DND-41 (cell line): ENCODE results near the gene PIGA.

Experiments
- ATAC-seq: fragments of 200-7000 bp; cut with Tn5 transposase; 3 replicates; pipeline ENCODE4 v1.9.1; 2021; ENCODE audit warnings: low read depth; ENCODE audit not compliant: insufficient read depth
- DNase-seq: peaks from one replicate; pipeline ENCODE4 v3.0.0-alpha.2; 2020
- H2AFZ ChIP-seq: 2 replicates; pipeline ENCODE4 v1.6.0; 2012; ENCODE audit warnings: low read depth, low read length
- H3K27ac ChIP-seq: 2 replicates; pipeline ENCODE4 v1.5.1; 2012; ENCODE audit warnings: low read length, inconsistent platforms
- H3K27me3 ChIP-seq: fragments of 200-600 bp; sonication (generic); 2 replicates; pipeline ENCODE4 v1.6.0; 2012; ENCODE audit warnings: low read length, mild to moderate bottlenecking, inconsistent platforms; ENCODE audit not compliant: insufficient read depth, poor library complexity
- H3K36me3 ChIP-seq: 2 replicates; pipeline ENCODE4 v1.5.1; 2012; ENCODE audit warnings: low read length, inconsistent platforms; ENCODE audit not compliant: insufficient read depth
- H3K4me1 ChIP-seq: 2 replicates; pipeline ENCODE4 v1.5.1; 2012; ENCODE audit warnings: mild to moderate bottlenecking, low read length; ENCODE audit not compliant: insufficient read depth
- H3K4me2 ChIP-seq: 2 replicates; pipeline ENCODE4 v1.6.0; 2012; ENCODE audit warnings: mild to moderate bottlenecking, moderate library complexity, low read length, inconsistent platforms; ENCODE audit not compliant: insufficient read depth
- H3K4me3 ChIP-seq, 2 experiments: fragments of 200-600 bp in 1 of 2; shearing (Covaris generic) in 1 of 2; 2 replicates each; pipeline ENCODE4 v1.5.1; 2012 to 2016; ENCODE audit warnings: inconsistent platforms in 2 of 2, low read length in 2 of 2, mild to moderate bottlenecking in 2 of 2, low read depth in 1 of 2, moderate library complexity in 1 of 2
- H3K79me2 ChIP-seq: 2 replicates; pipeline ENCODE4 v1.6.0; 2012; ENCODE audit warnings: low read length, inconsistent platforms; ENCODE audit not compliant: insufficient read depth
- H3K9ac ChIP-seq: 2 replicates; pipeline ENCODE4 v1.6.0; 2012; ENCODE audit warnings: low read depth, mild to moderate bottlenecking, inconsistent platforms, low read length, moderate library complexity
- H3K9me3 ChIP-seq: 2 replicates; pipeline ENCODE4 v1.5.1; 2012; ENCODE audit warnings: low read length, moderate library complexity, mild to moderate bottlenecking, inconsistent platforms; ENCODE audit not compliant: insufficient read depth, severe bottlenecking
- H4K20me1 ChIP-seq: 2 replicates; pipeline ENCODE4 v1.6.0; 2012; ENCODE audit warnings: low read length; ENCODE audit not compliant: insufficient read depth
- CTCF ChIP-seq: IDR thresholded peaks from 2 replicates; pipeline ENCODE4 v1.5.1; 2012; ENCODE audit warnings: borderline replicate concordance, low read length, moderate library complexity, mild to moderate bottlenecking; ENCODE audit not compliant: poor library complexity, severe bottlenecking; ENCODE audit errors: extremely low read depth
- EZH2 ChIP-seq: IDR thresholded peaks from 3 replicates; pipeline ENCODE4 v1.6.1; 2012; ENCODE audit warnings: borderline replicate concordance, low read depth, mild to moderate bottlenecking, moderate library complexity, low read length, inconsistent platforms; ENCODE audit not compliant: severe bottlenecking

Gene PIGA

GRCh38 chrX:15376956-15377355 is 41.6 kb upstream of the PIGA start:
- no peak for TF ChIP-seq CTCF
- TF ChIP-seq EZH2 = no peak
- no peak overlapping the region for H3K27ac ChIP-seq
- no peak overlapping the region for H3K9ac ChIP-seq
- H3K9me3 ChIP-seq = no peaks in the 10 kb centered on the region
- H3K36me3 ChIP-seq = no peaks in the 10 kb centered on the region
- no peak overlapping the region for H3K4me3 ChIP-seq
- H4K20me1 ChIP-seq = no peaks in the 10 kb centered on the region
- ATAC-seq (no peak), DNase-seq (no peak)
- H3K4me1 ChIP-seq = no peaks in the 10 kb centered on the region
- H3K27me3 ChIP-seq = no peaks in the 10 kb centered on the region
- no peak overlapping the region for H3K4me2 ChIP-seq
- H3K79me2 ChIP-seq = no peaks in the 10 kb centered on the region
- no peak overlapping the region for H2AFZ ChIP-seq

GRCh38 chrX:15373976-15374375 is 38.7 kb upstream of the PIGA start:
- Histone ChIP-seq H3K4me3 (no peak overlapping the region), H2AFZ (no peak overlapping the region), H3K4me2 (no peak overlapping the region), H3K36me3 (no peaks in the 10 kb centered on the region), H4K20me1 (no peaks in the 10 kb centered on the region), H3K4me1 (no peaks in the 10 kb centered on the region), H3K27ac (no peak overlapping the region), H3K27me3 (no peaks in the 10 kb centered on the region), H3K9ac (no peak overlapping the region), H3K79me2 (no peaks in the 10 kb centered on the region), H3K9me3 (no peaks in the 10 kb centered on the region)
- DNase-seq (no peak), ATAC-seq (no peak)
- TF ChIP-seq CTCF = no peak
- TF ChIP-seq EZH2 = no peak

GRCh38 chrX:15366506-15367352 is 31.4 kb upstream of the PIGA start:
- no peak for TF ChIP-seq EZH2
- no peak for TF ChIP-seq CTCF
- Histone ChIP-seq H3K27ac (no peak overlapping the region), H3K4me3 (no peak overlapping the region), H3K4me1 (no peaks in the 10 kb centered on the region), H4K20me1 (no peaks in the 10 kb centered on the region), H2AFZ (no peak overlapping the region), H3K4me2 (no peak overlapping the region), H3K36me3 (no peaks in the 10 kb centered on the region), H3K27me3 (no peaks in the 10 kb centered on the region), H3K79me2 (no peaks in the 10 kb centered on the region), H3K9ac (no peak overlapping the region), H3K9me3 (no peaks in the 10 kb centered on the region)
- ATAC-seq = no peak
- DNase-seq = no peak
